Stimulated activated CD4-positive, alpha-beta T cell treated with anti-CD3 and anti-CD28 coated beads, Interleukin-15, amount 100 ng/mL, for 48 hours (primary cell): Measurements from ENCODE around the gene PLCXD1.
"Not testable (repeated sequence)": the region's sequence is repeated elsewhere in the genome, so short reads cannot be mapped to it uniquely, and the experiment has no call there.

Experiments
- DNase-seq, 2 donors: peaks; one replicate each; pipeline ENCODE4 v3.0.0-alpha.2; 2020; ENCODE audit warnings: low read depth in 2 of 2

The PLCXD1 gene

DNA sequence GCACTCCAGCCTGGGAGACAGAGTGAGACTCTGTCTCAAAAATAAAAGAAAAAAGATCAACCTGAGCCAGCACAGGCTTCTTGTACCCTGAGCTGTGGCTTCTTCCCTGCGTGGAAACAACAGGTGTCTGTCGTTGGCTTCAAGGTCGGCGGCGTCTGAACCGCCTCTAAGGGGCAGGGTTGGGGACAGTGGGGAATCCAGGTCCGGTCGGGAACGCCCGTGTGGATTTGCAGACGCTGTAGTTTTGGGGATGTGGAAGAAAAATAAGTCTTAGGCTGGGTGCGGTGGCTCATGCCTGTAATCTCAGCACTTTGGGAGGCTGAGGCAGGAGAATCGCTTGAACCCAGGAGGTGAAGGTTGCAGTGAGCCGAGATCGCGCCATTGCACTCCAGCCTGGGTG lies 17.2 kb upstream of the PLCXD1 start:
- not testable (repeated sequence) for DNase-seq

DNA sequence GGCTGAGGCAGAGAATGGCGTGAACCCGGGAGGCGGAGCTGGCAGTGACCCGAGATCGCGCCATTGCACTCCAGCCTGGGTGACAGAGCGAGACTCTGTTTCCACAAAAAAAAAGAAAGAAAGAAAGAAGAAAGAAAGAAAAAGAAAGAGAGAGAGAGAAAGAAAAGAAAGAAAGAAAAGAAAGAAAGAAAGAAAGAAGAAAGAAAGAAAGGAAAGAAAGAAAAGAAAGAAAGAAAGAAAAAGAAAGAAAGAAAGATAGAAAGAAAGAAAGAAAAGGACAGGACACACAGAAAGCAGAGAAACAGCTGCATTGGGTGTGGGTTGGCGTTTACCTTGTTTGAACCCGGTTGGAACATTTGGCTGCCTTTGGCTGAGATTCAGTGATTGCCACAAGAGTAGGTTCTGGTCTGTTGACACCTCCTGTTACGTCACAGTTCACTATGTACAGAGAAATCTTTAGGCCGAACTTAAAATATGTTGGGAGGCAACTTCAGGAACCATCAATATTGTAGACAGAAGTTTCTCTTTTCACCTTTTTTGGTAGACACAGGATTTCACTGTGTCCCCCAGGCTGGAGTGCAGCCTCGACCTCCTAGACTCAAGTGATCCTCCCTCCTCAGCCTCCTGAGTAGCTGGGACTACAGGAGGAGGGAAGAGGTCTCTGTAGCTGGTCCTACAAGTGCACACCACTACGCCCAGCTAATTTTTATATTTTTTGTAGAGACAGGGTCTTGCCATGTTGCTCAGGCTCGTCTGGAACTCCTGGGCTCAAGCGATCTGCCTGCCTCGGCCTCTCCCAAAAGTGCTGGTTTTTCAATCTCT lies 16.3 kb upstream of the PLCXD1 start:
- no peak for DNase-seq

DNA sequence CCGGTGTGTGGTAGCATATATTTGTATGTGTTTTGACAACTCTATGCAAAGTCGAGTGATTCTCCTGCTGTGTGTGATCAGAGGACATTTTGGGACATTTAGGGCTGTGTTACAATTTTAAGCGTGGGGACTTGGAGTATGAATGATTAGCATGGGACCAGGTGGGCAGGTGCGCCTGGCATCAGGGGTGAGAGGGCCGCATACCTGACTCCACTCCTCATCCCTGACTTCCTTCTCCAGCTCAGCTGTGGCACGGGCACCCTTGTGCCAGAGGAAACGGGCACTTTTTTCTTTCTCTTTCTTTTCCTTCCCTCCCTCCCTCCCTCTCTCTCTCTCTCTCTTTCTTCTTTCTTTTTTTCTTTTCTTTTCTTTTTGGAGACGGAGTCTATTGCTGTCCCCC lies 15.7 kb upstream of the PLCXD1 start:
- DNase-seq: no peak

DNA sequence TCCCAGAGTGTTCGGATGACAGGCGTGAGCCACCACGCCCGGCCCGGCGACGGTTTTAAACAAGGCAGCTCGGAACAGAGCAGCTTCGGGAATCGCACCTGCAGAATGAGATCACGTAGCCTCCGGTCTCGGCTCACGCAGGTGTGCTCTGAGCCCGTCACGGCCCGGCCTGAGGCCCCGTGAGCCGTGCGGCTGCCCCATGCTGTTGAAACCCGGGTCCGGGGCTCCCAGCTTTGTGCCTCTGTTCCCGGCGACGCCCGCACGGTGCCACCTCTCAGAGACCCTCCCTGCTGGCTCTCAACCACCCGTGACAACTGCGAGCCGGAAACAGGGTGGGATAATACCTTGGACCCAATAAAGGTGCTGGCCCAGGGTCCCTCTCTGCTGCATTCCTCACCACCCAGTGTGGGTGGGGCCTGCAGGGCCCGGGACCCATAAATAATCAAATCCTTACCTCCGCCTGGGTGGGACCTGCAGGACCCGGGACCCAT lies 13.4 kb upstream of the PLCXD1 start:
- no peak for DNase-seq

DNA sequence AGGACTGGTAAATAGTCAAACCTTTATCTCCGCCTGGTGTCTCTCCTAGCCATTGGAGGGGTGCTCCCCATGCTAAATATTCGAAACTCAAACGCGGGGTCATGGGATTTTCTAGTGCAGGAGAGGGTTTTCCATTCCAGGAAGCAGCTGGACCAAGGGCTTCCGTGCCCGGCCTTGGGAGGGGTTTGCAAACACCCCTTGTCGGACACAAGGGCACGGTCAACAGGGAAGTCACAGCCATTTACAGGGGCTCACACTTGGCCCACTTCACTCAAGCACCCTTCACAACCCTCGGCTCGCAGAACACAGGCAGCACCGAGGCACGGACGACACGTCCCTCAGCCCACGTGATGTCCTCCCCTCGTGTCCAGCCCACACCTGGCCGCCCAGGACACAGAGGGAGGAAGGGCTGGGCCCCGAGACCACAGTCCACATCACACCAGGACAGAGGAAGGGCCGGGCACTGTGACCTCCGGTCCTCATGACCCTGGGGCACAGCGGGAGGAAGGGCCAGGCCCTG lies 10.3 kb upstream of the PLCXD1 start:
- no peak for DNase-seq

DNA sequence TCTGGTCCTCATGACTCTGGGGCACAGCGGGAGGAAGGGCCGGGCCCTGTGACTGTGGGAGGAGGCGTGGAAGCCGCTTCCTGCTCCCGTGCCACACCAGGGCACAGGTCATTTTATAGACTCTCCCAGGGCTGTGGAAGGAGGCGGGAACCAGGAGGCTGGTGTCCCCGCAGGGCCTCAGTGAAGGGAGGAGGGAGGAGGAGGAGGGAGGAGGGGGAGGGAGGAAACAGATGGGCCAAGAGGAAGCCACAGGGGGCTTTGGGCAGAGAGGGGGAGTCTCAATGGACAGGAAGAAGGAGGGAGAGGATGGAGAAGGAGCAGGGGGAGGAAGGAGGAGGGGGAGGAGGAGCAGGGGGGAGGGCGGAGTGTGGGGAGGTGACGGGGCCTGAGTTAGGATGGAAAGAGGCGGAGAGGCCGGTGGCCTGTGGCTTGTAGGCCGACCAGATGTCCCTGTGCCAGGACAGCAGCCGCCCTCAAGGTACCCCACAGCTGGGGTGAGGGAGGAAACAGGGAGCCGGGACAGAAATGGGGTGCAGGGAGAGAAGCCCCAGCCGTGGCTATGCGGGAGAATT lies 6.2 kb upstream of the PLCXD1 start:
- DNase-seq: no peak

DNA sequence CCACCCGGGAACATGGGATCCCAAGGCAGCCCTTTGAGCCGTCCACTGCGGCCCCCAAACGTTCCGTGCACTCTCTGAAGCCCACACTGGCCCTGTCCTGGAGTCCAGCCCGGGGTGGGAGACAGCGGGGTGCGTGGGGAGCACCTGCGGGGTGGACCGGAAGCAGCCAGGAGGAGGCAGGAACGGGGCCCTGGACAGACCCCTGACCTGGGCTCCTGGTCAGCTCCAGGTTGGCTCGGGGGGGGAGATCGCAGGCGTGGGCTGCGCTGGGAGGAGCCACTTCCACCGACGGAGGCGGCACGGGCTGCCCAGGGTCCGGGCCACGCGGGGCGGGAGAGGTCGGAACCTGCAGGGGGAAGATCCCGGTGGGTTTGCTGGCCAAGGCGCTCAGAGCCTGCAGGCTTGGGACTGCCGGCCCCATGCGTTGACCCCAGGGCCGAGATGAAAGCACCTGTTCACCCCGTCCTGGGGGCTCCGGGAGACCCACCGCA lies 5.7 kb upstream of the PLCXD1 start:
- DNase-seq: no peak

DNA sequence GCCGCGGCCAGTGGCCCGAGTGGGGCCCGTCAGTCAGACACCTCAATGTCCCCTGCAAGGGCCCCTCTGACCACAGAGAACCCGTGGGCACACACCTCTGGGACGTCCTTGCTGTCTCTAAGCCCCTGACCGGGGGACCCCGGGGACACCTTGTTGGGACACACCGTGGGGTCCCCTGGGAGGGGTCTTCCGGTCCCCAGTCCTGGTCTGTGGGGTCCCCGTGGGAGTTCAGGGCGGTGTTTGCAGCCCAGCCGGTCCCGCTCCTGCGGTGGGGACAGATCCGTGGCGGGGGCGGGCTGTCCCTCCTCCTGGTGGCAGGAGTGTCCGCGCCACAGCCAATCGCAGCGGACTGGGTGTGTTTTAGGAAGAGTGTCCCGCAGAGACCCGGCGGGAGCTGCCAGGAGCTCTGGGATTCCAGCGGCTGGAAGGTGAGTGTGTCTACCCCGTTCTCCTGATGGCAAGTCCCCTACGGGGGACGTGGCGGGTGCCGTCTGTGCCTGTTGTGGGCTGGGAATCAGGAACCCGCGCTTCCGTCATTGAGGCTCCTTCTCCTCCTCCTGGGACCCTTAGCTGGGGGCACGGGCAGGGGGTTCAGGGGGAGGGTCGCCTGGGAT lies 5.1 kb upstream of the PLCXD1 start:
- peak; percentile 19 to 26 for DNase-seq

DNA sequence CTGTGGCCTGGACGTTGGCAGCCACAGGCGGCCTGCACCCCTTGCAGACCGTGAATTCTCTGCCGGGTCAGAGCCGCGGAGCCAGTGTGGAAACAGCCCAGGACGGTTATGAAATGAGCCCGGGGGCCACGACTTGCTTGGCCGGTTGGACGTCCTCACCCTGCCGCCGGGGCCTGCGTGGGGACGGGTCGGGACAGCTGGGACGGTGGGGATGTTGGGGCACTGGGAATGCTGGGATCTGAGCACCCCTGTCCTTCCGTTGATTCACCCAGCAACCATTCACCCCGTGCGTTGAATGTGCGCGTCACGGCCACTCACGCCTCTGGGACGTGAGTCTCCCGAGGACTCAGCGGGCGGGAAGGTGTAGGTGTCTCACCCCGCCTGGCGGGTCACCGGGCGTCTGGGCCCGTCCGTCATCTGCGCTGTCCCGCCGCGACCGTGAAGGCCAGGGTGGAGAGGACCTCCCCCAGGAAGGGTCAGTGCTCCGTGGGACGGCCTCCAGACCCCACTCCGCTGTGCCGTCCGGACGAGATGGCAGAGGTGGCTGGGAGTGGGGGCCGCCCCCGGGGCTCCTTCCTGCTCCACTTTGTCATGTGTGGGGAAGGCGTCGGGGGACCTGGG lies 4.5 kb upstream of the PLCXD1 start:
- no peak for DNase-seq

DNA sequence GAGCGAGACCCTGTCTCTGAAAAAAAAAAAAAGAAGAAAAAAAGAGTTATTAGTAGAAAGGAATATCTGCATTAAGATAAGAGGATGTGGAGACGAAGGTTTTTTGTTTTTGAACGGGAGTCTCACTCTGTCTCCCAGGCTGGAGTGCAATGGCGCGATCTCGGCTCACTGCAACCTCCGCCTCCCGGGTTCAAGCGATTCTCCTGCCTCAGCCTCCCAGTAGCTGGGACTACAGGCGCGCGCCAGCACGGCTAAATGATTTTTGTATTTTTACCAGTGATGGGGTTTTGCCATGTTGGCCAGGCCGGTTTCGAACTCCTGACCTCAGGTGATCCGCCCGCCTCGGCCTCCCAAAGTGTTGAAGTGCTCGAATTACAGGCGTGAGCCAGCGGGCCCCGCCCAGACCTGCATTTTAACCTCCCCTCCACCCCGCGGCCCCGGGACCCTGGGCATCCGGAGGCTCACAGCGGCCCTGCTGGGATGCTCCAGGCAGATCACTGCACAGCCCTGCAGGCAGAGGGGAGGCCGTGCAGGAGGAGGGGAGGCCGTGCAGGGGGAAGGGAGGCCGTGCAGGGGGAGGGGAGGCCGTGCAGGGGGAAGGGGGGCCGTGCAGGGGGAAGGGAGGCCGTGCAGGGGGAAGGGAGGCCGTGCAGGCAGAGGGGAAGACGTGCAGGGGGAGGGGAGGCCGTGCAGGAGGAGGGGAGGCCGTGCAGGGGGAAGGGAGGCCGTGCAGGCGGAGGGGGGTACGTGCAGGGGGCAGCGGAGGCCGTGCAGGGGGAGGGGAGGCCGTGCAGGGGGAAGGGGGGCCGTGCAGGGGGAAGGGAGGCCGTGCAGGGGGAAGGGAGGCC lies 1.2 kb upstream of the PLCXD1 start:
- not testable (repeated sequence) for DNase-seq

DNA sequence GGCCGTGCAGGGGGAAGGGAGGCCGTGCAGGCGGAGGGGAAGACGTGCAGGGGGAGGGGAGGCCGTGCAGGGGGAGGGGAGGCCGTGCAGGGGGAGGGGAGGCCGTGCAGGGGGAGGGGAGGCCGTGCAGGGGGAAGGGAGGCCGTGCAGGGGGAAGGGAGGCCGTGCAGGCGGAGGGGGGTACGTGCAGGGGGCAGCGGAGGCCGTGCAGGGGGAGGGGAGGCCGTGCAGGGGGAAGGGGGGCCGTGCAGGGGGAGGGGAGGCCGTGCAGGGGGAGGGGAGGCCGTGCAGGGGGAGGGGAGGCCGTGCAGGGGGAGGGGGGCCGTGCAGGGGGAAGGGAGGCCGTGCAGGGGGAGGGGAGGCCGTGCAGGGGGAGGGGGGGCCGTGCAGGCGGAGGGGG lies 459 bp upstream of the PLCXD1 start:
- DNase-seq: not testable (repeated sequence)

DNA sequence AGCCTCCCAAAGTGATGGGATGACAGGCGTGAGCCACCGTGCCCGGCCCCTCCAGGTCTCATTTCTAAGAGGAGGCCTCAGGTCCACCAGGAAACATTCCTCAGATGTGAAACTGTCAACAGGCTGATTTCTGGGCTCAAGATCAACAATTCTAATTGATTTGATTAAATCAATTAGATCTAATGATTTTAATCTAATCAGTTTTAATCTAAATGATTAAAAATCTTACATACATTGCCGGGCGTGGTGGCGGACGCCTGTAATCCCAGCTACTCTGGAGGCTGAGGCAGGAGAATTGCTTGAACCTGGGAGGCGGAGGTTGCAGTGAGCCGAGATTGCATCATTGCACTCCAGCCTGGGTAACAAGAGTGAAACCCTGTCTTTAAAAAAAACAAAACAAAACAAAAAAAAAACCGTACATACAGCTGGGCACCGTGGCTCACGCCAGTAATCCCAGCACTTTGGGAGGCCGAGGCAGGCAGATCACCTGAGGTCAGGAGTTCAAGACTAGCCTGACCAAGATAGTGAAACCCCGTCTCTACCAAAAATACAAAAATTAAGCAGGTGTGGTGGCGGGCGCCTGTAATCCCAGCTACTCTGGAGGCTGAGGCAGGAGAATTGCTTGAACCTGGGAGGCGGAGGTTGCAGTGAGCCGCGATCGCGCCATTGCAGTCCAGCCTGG lies 960 bp downstream of the PLCXD1 start:
- not testable (repeated sequence) for DNase-seq

DNA sequence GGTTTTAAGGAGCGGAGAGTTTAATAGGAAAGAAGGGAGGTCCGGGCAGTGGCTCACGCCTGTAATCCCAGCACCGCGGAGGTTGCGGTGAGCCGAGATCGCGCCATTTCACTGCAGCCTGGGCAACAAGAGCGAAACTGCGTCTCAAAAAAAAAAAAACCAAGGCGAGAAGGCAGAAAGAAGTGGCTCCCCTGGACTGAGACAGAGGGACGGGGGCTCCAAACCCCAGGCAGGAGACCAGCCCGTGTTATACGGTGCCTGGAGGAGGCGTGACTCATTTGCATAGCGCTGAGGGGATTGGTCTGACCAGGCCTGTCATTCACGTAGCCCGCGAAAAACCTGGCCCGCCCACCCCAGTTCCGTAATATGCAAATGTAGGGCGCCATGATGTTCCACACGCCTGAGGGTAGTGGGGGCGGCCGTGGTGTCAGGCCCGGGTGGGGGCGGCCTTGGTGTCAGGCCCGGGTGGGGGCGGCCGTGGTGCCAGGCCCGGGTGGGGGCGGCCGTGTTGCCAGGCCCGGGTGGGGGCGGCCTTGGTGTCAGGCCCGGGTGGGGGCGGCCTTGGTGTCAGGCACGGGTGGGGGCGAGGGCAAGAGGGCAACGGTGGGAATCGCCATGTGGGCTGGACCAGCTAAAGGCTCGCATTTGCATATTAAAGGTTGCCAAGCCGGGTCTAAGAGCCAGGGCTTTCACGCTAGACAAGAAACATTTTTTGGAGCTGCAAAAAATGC lies 2.1 kb downstream of the PLCXD1 start:
- DNase-seq: peak; percentile 87 to 92

DNA sequence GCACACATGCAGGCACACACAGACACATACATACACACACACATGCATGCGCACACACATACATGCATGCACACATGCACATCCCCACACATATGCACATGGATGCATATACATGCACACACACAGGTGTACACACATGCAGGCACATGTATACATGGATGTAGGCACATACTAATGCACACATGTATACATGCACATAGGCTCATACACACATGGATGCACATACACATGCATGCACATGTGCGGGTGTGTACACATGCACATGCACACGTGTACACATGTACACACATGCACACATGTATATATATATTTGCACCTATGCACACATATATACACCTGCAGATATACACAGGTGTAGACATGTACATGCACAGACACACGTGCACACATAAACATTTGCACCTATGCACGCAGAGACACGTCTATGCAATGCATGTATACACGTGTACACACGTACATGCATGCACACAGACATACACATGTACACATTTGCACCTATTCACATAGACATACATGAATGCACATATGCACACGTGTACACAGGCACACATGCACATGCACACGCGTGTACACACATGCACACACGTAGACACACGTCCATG lies 4.0 kb downstream of the PLCXD1 start:
- no peak for DNase-seq

DNA sequence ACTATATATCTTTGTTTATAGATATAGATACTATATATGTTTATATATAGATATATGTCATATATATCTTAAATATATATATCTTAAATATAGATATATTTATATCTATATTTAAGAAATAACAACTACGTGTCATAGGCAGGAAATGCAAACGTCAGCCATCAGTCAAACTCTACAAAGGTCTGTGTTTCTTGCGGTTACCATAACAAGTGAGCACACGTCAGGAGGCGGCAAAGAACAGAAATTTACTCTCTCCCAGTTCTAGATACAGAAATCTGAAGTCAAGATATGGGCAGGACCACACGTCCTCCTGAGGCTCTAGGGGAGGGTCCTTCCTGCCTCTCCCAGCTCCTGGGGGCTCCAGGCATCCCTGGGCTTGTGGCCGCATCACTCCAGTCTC lies 6.5 kb downstream of the PLCXD1 start:
- no peak for DNase-seq

DNA sequence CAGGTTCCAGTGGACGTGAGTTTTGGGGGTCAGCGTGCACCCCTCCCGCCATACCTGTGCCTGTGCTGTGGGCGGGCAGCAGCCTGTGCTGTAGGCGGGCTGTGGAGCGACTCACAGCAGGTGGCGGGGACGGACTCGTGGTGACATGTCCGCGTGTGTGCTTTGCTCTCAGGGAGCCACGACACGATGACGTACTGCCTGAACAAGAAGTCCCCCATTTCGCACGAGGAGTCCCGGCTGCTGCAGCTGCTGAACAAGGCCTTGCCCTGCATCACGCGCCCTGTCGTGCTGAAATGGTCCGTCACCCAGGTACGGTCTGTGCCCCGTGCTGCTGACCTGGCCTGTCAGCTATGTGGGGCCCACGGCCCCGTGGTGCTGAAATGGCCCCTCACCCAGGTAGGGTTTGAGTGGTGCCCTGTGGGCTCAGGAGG lies 7.4 kb downstream of the PLCXD1 start:
- DNase-seq: no peak

DNA sequence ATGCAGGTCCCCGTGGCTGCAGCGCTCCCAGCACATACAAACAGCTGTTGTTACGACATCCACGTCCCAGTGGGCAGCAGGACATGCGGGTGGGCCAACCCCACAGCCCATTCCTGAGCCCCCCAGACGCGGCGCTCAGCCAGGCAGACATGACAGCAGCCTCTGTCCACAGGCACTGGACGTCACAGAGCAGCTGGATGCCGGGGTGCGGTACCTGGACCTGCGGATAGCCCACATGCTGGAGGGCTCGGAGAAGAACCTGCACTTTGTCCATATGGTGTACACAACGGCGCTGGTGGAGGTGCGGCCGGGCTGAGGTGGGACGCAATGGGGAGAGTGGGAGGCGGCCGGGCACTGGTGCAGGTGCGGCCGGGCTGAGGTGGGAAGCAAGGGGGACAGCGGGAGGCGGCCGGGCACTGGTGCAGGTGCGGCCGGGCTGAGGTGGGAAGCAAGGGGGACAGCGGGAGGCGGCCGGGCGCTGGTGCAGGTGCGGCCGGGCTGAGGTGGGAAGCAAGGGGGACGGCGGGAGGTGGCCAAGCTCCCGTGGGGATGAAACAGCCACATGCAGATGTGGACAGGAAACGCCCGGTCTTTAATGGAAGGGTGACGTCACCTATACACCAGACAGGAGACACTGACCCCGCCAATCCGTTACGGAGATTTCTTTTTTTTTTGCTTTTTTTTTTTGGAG lies 9.4 kb downstream of the PLCXD1 start:
- no peak for DNase-seq

DNA sequence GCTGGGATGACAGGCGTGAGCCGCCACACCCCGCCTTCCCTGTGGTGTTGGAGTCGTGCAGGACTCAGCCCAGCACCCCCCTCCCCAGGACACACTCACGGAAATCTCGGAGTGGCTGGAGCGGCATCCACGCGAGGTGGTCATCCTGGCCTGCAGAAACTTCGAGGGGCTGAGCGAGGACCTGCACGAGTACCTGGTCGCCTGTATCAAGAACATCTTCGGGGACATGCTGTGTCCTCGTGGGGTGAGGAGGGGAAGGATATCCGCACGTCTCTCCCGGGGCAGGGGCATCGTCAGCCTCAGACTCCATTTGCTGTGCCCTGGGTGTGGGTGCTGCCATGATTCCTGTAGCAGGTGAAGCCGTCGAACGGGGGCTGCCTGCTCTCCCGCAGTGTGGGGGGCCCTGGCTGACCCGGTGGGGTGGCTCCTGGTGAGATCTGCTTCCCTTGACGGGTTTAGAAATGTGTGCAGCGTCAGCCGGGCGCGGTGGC lies 10.3 kb downstream of the PLCXD1 start:
- no peak for DNase-seq
